MCF 10A (cell line): ENCODE measurements around the gene RASSF5. TPM values are rescaled to one million over a fixed set of nuclear protein-coding genes. Genes with fewer than 3 reads are reported as not detected.

Experiments used
- BruUV-seq: library from RNA; stranded (reverse); fragments of 400-500 nt; replicated peaks from 2 replicates; lab custom pipeline; 2021; lab: Mats Ljungman, UMichigan
- CTCF ChIA-PET: fragments of 300-600 bp; sonication (Branson Sonifier 250); formaldehyde crosslinking; extraction: SDS; loops from one replicate; lab custom pipeline; 2021; ENCODE audit warnings: antibody characterized with exemption, inconsistent platforms; lab: Yijun Ruan, JAX
- POLR2A ChIA-PET: fragments of 300-600, 350-650 bp; sonication (Branson Sonifier 250); formaldehyde crosslinking; extraction: SDS; loops from one replicate; lab custom pipeline; 2020; ENCODE audit warnings: antibody characterized with exemption, inconsistent platforms; lab: Yijun Ruan, JAX
- DNase-seq: peaks from one replicate; pipeline ENCODE4 v3.0.0-alpha.2; 2018; ENCODE audit not compliant: unreplicated experiment
- H3K27ac Mint-ChIP-seq: one replicate; pipeline ENCODE4 v1.8.0; 2022; ENCODE audit warnings: mild to moderate bottlenecking, low read depth, mixed read lengths; ENCODE audit not compliant: unreplicated experiment
- H3K27me3 Mint-ChIP-seq: one replicate; pipeline ENCODE4 v1.8.0; 2022; ENCODE audit warnings: mixed read lengths; ENCODE audit not compliant: insufficient read depth, unreplicated experiment
- H3K36me3 Mint-ChIP-seq: one replicate; pipeline ENCODE4 v1.8.0; 2022; ENCODE audit warnings: mild to moderate bottlenecking, moderate library complexity, mixed read lengths; ENCODE audit not compliant: insufficient read depth, unreplicated experiment
- H3K4me1 Mint-ChIP-seq: one replicate; pipeline ENCODE4 v1.8.0; 2022; ENCODE audit warnings: mixed read lengths; ENCODE audit not compliant: insufficient read depth, unreplicated experiment
- H3K4me3 Mint-ChIP-seq: one replicate; pipeline ENCODE4 v1.8.0; 2022; ENCODE audit warnings: mild to moderate bottlenecking, moderate library complexity, mixed read lengths; ENCODE audit not compliant: unreplicated experiment
- H3K9me3 Mint-ChIP-seq: one replicate; pipeline ENCODE4 v1.8.0; 2022; ENCODE audit warnings: mixed read lengths; ENCODE audit not compliant: unreplicated experiment
- CTCF ChIP-seq: fragments of 200-600 bp; IDR thresholded peaks from one replicate; pipeline ENCODE4 v1.8.0; 2022; ENCODE audit warnings: antibody characterized with exemption, mild to moderate bottlenecking; ENCODE audit not compliant: unreplicated experiment
- intact Hi-C: fragments of 100-400 bp; cut with micrococcal nuclease; formaldehyde crosslinking; loops from 2 replicates; pipeline ENCODE4 v1.14.1; 2022
- total RNA-seq: library from RNA; stranded (reverse); gene quantifications from 2 replicates; pipeline ENCODE4 v1.2.3, GENCODE V29; 2022

The RASSF5 gene
- total RNA-seq, 1 experiment from 2014 or later: 8.3 TPM

- Mint-ChIP-seq H3K4me1 (peaks cover 18% of the 10 kb centered on the region), H3K4me3 (no peak overlapping the region), H3K36me3 (no peaks in the 10 kb centered on the region), H3K9me3 (no peaks in the 10 kb centered on the region), H3K27ac (peak overlapping the region; percentile 85), H3K27me3 (no peaks in the 10 kb centered on the region)
- intact Hi-C loops: no loop called here
- BruUV-seq: no TSS peak
- ChIA-PET POLR2A (interaction anchor here (0.6 to 2.5 kb wide), 6 partner anchors 9 to 37 kb away, joined by 3 to 13 read pairs (median 4); partner anchors contain the start of gene RASSF5), CTCF (interaction anchor here (0.6 to 3.1 kb wide), 7 partner anchors 19 to 198 kb away, joined by 3 to 23 read pairs (median 4); no protein-coding TSS in a partner anchor)
- no peak for DNase-seq
- TF ChIP-seq CTCF: no peak
Measured at GRCh38 chr1:206526064-206526911, 19.0 kb downstream of the RASSF5 start.

GRCh38 chr1:206529425-206529824, 22.1 kb downstream of the RASSF5 start:
- H3K4me1 Mint-ChIP-seq: peaks cover 18% of the 10 kb centered on the region
- ChIA-PET POLR2A (interaction anchor here (0.7 to 1.5 kb wide), 2 partner anchors 9 to 14 kb away, joined by 4 to 6 read pairs; no protein-coding TSS in a partner anchor), CTCF (interaction anchor here (0.6 to 2.1 kb wide), 6 partner anchors 15 to 1709 kb away, joined by 3 to 17 read pairs (median 4); no protein-coding TSS in a partner anchor)
- H3K27ac Mint-ChIP-seq: no peak overlapping the region
- no peaks in the 10 kb centered on the region for H3K36me3 Mint-ChIP-seq
- intact Hi-C loops: no loop called here
- H3K4me3 Mint-ChIP-seq: no peak overlapping the region
- TF ChIP-seq CTCF: no peak
- no peaks in the 10 kb centered on the region for H3K27me3 Mint-ChIP-seq
- no peaks in the 10 kb centered on the region for H3K9me3 Mint-ChIP-seq
- no peak for DNase-seq
- no TSS peak for BruUV-seq

GRCh38 chr1:206532368-206532767, 25.0 kb downstream of the RASSF5 start:
- POLR2A ChIA-PET: interaction anchor here (0.8 kb wide), 1 partner anchor 10 kb away, joined by 3 read pairs; no protein-coding TSS in a partner anchor
- Mint-ChIP-seq H3K36me3 (no peaks in the 10 kb centered on the region), H3K27me3 (no peaks in the 10 kb centered on the region), H3K4me1 (no peaks in the 10 kb centered on the region), H3K9me3 (no peaks in the 10 kb centered on the region), H3K4me3 (no peak overlapping the region), H3K27ac (no peak overlapping the region)
- no TSS peak for BruUV-seq
- CTCF ChIA-PET: interaction anchor here (0.6 to 5.8 kb wide), 7 partner anchors 13 to 196 kb away, joined by 3 to 63 read pairs (median 4); no protein-coding TSS in a partner anchor
- no peak for TF ChIP-seq CTCF
- no peak for DNase-seq
- intact Hi-C loops: no loop called here

GRCh38 chr1:206534552-206534951, 27.2 kb downstream of the RASSF5 start:
- ChIA-PET POLR2A (interaction anchor here (0.6 to 1.5 kb wide), 6 partner anchors 9 to 418 kb away, joined by 3 to 4 read pairs (median 3); no protein-coding TSS in a partner anchor), CTCF (interaction anchor here (1.0 to 5.8 kb wide), 6 partner anchors 9 to 50 kb away, joined by 4 to 63 read pairs (median 8); partner anchors contain the start of gene RASSF5)
- no TSS peak for BruUV-seq
- TF ChIP-seq CTCF: no peak
- Mint-ChIP-seq H3K9me3 (no peaks in the 10 kb centered on the region), H3K4me3 (no peak overlapping the region), H3K4me1 (no peaks in the 10 kb centered on the region), H3K27me3 (no peaks in the 10 kb centered on the region), H3K27ac (no peak overlapping the region), H3K36me3 (peaks cover 5% of the 10 kb centered on the region)
- DNase-seq: no peak
- intact Hi-C loops: no loop called here
